Breast epithelium (tissue), 4 donors: ENCODE data around the gene KIAA1549. TPM values are rescaled to one million over a fixed set of nuclear protein-coding genes. Genes with fewer than 3 reads are reported as not detected.
A peak's percentile ranks its signal among the peaks of the same experiment; 100 is the strongest.
"Not testable (repeated sequence)": the region's sequence is repeated elsewhere in the genome, so short reads cannot be mapped to it uniquely, and the experiment has no call there.

Experiments used
- DNase-seq, 2 donors: peaks; one replicate each; pipeline ENCODE4 v3.0.0-alpha.2; 2019; ENCODE audit warnings: low spot score in 2 of 2
- H3K27ac ChIP-seq, 2 donors: fragments of 200-600 bp; sonication (generic) in 1 of 2; one replicate each; pipeline ENCODE4 v1.5.1; 2016 to 2019; ENCODE audit warnings: mild to moderate bottlenecking in 1 of 2
- H3K27me3 ChIP-seq, 2 donors: fragments of 200-600 bp; sonication (generic) in 1 of 2; one replicate each; pipeline versions ENCODE4 v1.5.1 to v1.6.0; 2017 to 2019; ENCODE audit warnings: control low read depth in 1 of 2, mild to moderate bottlenecking in 1 of 2
- H3K36me3 ChIP-seq: fragments of 200-600 bp; one replicate; pipeline ENCODE4 v1.5.1; 2019
- H3K4me1 ChIP-seq, 2 donors: fragments of 200-600 bp; sonication (generic); one replicate each; pipeline ENCODE4 v1.5.1; 2016 to 2019; ENCODE audit warnings: control low read depth in 1 of 2
- H3K4me3 ChIP-seq, 3 donors: fragments of 200-600 bp; sonication (generic); 1 replicate in 2 of 3; 2 replicates in 1 of 3; pipeline ENCODE4 v1.5.1; 2016 to 2019; ENCODE audit warnings: mild to moderate bottlenecking in 3 of 3, moderate library complexity in 2 of 3
- H3K9me3 ChIP-seq, 2 donors: fragments of 200-600 bp; sonication (generic) in 1 of 2; one replicate each; pipeline ENCODE4 v1.5.1; 2016 to 2019; ENCODE audit warnings: control low read depth in 1 of 2
- POLR2A ChIP-seq: fragments of 450-650 bp; IDR thresholded peaks from one replicate; pipeline ENCODE4 v1.6.1; 2016; ENCODE audit warnings: antibody characterized with exemption, mild to moderate bottlenecking, moderate library complexity
- POLR2AphosphoS5 ChIP-seq, 3 donors: sonication (generic); formaldehyde crosslinking; IDR thresholded peaks; one replicate each; pipeline ENCODE4 v1.6.1; 2017; ENCODE audit warnings: antibody characterized with exemption in 3 of 3
- intact Hi-C: fragments of 100-400 bp; cut with DNase I; formaldehyde crosslinking; loops from one replicate; pipeline ENCODE4 v1.15.1; 2023; ENCODE audit warnings: low total_unique reads
- total RNA-seq, 3 donors: library from RNA; depleted of rRNA; stranded (reverse); fragments of >200 nt; gene quantifications; one replicate each; pipeline ENCODE4 v1.1.0, GENCODE V29; 2016
- TF ChIP-seq, protein P1 (sequence below), 3 donors: fragments of 450-650 bp; IDR thresholded peaks; one replicate each; pipeline ENCODE4 v1.5.1; 2016 to 2017; ENCODE audit warnings: antibody characterized with exemption in 3 of 3, mild to moderate bottlenecking in 3 of 3, moderate library complexity in 3 of 3

The KIAA1549 gene
- total RNA-seq, 3 donors from 2014 or later, result 1.8 to 3.9 (median 2.8) TPM

DNA sequence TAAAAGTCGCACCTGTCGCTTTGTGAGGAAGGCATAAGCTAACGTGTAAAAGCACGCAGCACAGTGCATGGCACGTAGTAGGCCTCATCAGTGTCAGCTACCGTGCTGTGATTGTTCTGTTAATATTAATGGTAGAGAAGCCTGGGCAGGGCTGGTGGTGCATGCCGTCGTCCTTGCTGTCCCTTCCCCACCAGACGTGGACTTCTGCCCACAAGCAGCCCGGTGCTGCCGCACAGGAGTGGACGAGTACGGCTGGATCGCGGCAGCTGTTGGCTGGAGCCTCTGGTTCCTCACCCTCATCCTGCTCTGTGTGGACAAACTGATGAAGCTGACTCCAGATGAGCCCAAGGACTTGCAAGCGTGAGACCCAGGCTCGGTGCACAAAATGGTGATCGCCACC is 178.5 kb downstream of the KIAA1549 start:
- TF ChIP-seq POLR2AphosphoS5 (IDR thresholded peaks at IDR 0.05), result no peak
- no peak for TF ChIP-seq POLR2A
- TF ChIP-seq, protein P1, sequence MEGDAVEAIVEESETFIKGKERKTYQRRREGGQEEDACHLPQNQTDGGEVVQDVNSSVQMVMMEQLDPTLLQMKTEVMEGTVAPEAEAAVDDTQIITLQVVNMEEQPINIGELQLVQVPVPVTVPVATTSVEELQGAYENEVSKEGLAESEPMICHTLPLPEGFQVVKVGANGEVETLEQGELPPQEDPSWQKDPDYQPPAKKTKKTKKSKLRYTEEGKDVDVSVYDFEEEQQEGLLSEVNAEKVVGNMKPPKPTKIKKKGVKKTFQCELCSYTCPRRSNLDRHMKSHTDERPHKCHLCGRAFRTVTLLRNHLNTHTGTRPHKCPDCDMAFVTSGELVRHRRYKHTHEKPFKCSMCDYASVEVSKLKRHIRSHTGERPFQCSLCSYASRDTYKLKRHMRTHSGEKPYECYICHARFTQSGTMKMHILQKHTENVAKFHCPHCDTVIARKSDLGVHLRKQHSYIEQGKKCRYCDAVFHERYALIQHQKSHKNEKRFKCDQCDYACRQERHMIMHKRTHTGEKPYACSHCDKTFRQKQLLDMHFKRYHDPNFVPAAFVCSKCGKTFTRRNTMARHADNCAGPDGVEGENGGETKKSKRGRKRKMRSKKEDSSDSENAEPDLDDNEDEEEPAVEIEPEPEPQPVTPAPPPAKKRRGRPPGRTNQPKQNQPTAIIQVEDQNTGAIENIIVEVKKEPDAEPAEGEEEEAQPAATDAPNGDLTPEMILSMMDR (IDR thresholded peaks at IDR 0.05), result no peak
- Histone ChIP-seq H3K4me3 (no peak overlapping the region), H3K4me1 (no peaks in the 10 kb centered on the region), H3K9me3 (no peaks in the 10 kb centered on the region), H3K36me3 (no peaks in the 10 kb centered on the region), H3K27ac (no peak overlapping the region), H3K27me3 (no peaks in the 10 kb centered on the region)
- no peak for DNase-seq
- intact Hi-C loops, result no loop called here

DNA sequence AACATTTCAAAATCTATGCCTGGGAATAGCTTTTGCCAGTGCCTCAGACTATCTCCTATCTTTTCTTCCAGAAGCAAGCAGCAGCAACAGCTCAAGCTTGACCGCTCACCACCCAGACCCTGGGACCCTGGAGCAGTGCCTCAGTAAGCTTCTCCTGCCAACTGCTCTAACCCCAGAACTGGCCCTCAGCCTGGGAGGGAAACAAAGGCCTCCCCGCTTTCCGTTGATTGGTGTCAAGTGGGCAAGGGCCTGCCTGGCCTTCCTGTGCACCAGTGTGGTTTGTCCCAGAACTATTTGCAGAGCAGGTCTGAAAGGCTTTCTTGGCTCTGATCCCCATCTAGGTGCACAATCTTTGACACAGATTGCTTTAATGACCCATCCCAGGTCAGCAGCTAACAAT is 179.9 kb downstream of the KIAA1549 start:
- Histone ChIP-seq H3K9me3 (no peaks in the 10 kb centered on the region), H3K4me3 (no peak overlapping the region), H3K36me3 (no peaks in the 10 kb centered on the region), H3K27ac (no peak overlapping the region), H3K4me1 (no peaks in the 10 kb centered on the region), H3K27me3 (no peaks in the 10 kb centered on the region)
- TF ChIP-seq, protein P1 (IDR thresholded peaks at IDR 0.05), result no peak
- TF ChIP-seq POLR2AphosphoS5 (IDR thresholded peaks at IDR 0.05), result no peak
- no peak for TF ChIP-seq POLR2A
- intact Hi-C loops, result no loop called here
- no peak for DNase-seq

DNA sequence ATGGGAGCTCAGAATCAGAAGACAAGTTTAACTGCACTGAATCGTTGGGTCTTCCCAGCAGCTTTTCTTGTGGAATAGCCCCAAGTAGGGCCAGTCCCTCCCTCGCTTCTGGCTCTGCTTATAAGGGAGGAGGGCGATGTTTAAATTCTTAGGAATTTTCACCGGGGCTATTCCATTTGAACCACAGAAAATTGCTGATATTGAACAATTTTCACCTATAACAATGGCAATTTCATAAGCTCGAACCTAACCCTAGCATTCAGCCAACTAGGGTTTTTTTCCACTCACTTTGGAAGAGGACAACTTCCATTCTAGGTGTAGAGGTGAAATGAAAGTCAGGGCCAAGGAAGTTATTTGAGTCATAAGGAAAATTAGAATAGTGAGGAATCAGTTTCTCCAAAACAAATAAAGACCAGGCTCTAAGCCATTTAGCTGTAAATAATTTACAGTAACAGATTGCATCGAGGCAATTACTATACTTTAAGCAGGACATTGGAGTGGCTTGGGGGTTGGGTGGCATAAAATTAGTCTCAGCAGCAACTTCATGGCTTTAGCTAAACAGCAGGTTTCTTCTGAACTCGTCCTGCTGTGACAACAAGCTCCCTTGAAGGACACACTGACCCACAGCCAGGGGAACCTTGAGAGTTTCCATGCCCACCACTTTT is 181.7 kb downstream of the KIAA1549 start:
- TF ChIP-seq POLR2A (no peak), POLR2AphosphoS5 (IDR thresholded peaks at IDR 0.05) (no peak)
- TF ChIP-seq, protein P1 (IDR thresholded peaks at IDR 0.05), result no peak
- H3K36me3 ChIP-seq, result no peaks in the 10 kb centered on the region

DNA sequence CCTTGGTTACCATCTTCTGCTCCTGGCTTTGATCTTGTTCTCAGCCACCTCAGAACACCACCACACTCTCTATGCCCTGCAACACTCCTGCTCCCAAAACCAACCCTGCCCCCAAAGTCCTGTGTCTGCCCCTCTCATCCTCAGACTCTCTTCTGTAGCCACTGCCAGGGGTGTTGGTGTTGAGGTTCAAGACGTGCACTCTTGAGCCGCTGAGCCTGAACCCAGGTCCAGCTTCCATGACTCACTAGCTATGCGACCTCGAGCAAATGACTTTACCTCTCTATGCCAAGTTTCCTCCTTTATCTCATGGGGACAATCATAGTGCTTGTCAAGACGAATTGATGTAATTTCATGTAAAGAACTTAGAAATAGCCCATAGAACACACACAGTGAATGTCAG is 182.4 kb downstream of the KIAA1549 start:
- no peaks in the 10 kb centered on the region for H3K9me3 ChIP-seq

More for the DNA sequence above, 181.7 kb downstream of the KIAA1549 start:
- no peak for DNase-seq
- no peaks in the 10 kb centered on the region for H3K9me3 ChIP-seq
- intact Hi-C loops, result no loop called here
- no peak overlapping the region for H3K27ac ChIP-seq
- no peaks in the 10 kb centered on the region for H3K4me1 ChIP-seq
- no peaks in the 10 kb centered on the region for H3K27me3 ChIP-seq
- H3K4me3 ChIP-seq, result no peak overlapping the region

DNA sequence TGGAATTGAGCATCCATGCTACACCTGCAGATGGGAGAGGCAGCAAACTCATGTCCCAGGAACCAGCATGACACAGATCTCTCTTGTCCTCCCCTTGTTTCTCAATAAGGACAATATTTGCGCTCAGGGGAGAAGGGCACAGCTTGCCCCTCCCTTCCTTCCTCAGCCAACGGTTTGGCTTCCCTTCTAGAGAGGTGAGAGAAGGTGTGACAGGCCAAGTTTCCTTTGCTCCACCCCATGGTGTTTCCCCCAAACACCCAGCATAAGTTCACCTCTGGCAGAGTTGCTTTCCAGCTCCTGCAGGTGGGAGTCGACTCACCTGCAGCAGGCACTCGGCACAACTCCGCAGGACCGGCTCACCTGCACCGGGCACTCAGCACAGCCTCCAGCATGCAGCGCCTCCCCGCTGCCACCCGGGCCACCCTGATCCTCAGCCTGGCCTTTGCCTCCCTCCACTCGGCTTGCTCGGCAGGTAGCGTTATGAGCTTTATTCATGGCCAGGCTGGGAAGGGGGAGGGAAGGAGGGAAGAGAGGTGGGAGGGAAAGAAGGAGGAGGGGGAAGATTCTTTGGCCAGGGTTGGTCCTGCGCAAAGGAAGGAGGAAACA is 183.4 kb downstream of the KIAA1549 start, which contains the start of the genes ATP6V0A4 and TMEM213:
ATP6V0A4 (minus strand) TSS at position 482 of the 606 bp plus-strand sequence. CDS start 26,949 bp downstream, outside the sequence.
TMEM213 (plus strand) TSS at position 280 of the 606 bp plus-strand sequence; CDS start at position 391, 111 bp downstream.
- TF ChIP-seq, protein P1 (IDR thresholded peaks at IDR 0.05), result no peak
- TF ChIP-seq POLR2A (no peak), POLR2AphosphoS5 (IDR thresholded peaks at IDR 0.05) (no peak)
- DNase-seq, result no peak
- Histone ChIP-seq H3K27me3 (no peaks in the 10 kb centered on the region), H3K27ac (no peak within 1 kb of the TSS), H3K4me3 (peak within 1 kb of the TSS in 1 of 3 donors; percentile 12), H3K36me3 (no peaks in the 10 kb centered on the region), H3K9me3 (no peaks in the 10 kb centered on the region), H3K4me1 (no peaks in the 10 kb centered on the region)
- intact Hi-C loops, result no loop called here

More for the DNA sequence above, 182.4 kb downstream of the KIAA1549 start:
- no peaks in the 10 kb centered on the region for H3K4me1 ChIP-seq
- H3K27me3 ChIP-seq, result no peaks in the 10 kb centered on the region
- H3K36me3 ChIP-seq, result no peaks in the 10 kb centered on the region
- H3K27ac ChIP-seq, result no peak overlapping the region
- no peak overlapping the region for H3K4me3 ChIP-seq
- intact Hi-C loops, result no loop called here
- no peak for DNase-seq
- no peak for TF ChIP-seq POLR2A

DNA sequence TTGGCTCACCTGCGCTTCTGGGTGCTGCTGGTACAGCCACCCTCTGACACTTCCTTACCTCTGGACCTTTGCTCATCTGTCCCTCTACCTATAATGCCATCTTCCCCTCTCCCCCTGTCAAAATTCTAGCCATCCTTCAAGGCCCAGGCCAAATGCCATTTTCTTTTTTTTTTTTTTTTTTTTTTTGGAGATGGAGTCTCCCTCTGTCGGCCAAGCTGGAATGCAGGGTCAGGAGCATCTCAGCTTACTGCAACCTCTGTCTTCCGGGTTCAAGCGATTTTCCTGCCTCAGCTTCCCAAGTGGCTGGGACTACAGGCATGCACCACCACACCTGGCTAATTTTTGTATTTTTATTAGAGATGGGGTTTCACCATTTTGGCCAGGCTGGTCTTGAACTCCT is 184.1 kb downstream of the KIAA1549 start:
- H3K9me3 ChIP-seq, H3K4me3 ChIP-seq, H3K36me3 ChIP-seq, DNase-seq, H3K27ac ChIP-seq, intact Hi-C loops, H3K4me1 ChIP-seq, H3K27me3 ChIP-seq: not testable (repeated sequence)
